HepG2 (cell line): Measurements from ENCODE around the gene IGFN1. TPM values are rescaled to one million over a fixed set of nuclear protein-coding genes. Genes with fewer than 3 reads are reported as not detected.

ENCODE experiments used
- ATAC-seq: fragments of 200-7000 bp; cut with Tn5 transposase; 3 replicates; pipeline ENCODE4 v1.9.1; 2020; ENCODE audit warnings: mild to moderate bottlenecking, moderate library complexity
- BruUV-seq: library from RNA; stranded (reverse); fragments of 400-500 nt; replicated peaks from 2 replicates; lab custom pipeline; 2021; lab: Mats Ljungman, UMichigan
- CTCF ChIA-PET: fragments of 300-600 bp; formaldehyde crosslinking; extraction: SDS; loops from one replicate; lab custom pipeline; 2021; ENCODE audit warnings: low total read pairs, inconsistent platforms, low intra/inter-chr PET ratio; lab: Yijun Ruan, JAX
- POLR2A ChIA-PET: fragments of 350-600 bp; sonication (Branson Sonifier 250); formaldehyde crosslinking; loops from one replicate; lab custom pipeline; 2020; ENCODE audit warnings: antibody characterized with exemption, inconsistent platforms; lab: Yijun Ruan, JAX
- DNase-seq: peaks from one replicate; pipeline ENCODE4 v3.0.0-alpha.2; 2015; ENCODE audit warnings: low spot score
- FAIRE-seq: peaks from 3 replicates; lab custom pipeline; 2011; peaks lifted over from hg19 to GRCh38; lab: Jason Lieb, UNC
- H2AFZ ChIP-seq: one replicate; pipeline ENCODE4 v1.6.1; 2011; ENCODE audit warnings: low read length, inconsistent platforms
- H3K27ac ChIP-seq: fragments of 300-600 bp; 3 replicates; pipeline ENCODE4 v1.8.0; 2011; ENCODE audit warnings: mixed run types, mild to moderate bottlenecking, mixed read lengths, low read length, inconsistent platforms; ENCODE audit not compliant: insufficient read depth; ENCODE audit errors: extremely low read length
- H3K27me3 ChIP-seq, 2 experiments: fragments of 200-600 bp in 1 of 2; 2 replicates in 1 of 2; 3 replicates in 1 of 2; pipeline versions ENCODE4 v1.6.0 to v1.8.0; 2011; ENCODE audit warnings: low read length in 2 of 2, mild to moderate bottlenecking in 2 of 2, moderate library complexity in 2 of 2, inconsistent platforms in 1 of 2; ENCODE audit not compliant: insufficient read depth in 2 of 2, control insufficient read depth in 1 of 2
- H3K36me3 ChIP-seq, 2 experiments: fragments of 200-600 bp in 1 of 2; replicated peaks in 1 of 2; 2 replicates in 1 of 2; 3 replicates in 1 of 2; pipeline versions ENCODE4 v1.5.1 to v1.8.0; 2011; ENCODE audit warnings: low read length in 2 of 2, inconsistent platforms in 1 of 2; ENCODE audit not compliant: insufficient read depth in 2 of 2, control insufficient read depth in 1 of 2
- H3K4me1 ChIP-seq: 2 replicates; pipeline ENCODE4 v1.5.1; 2012; ENCODE audit warnings: low read length, inconsistent platforms; ENCODE audit not compliant: insufficient read depth
- H3K4me2 ChIP-seq: 2 replicates; pipeline ENCODE4 v1.6.0; 2011; ENCODE audit warnings: low read depth, low read length, inconsistent platforms
- H3K4me3 ChIP-seq, 3 experiments: fragments of 200-600 bp in 1 of 3; sonication (generic), shearing (Covaris generic) in 1 of 3; replicated peaks in 1 of 3; 2 replicates each; pipeline ENCODE4 v1.5.1; 2011 to 2016; ENCODE audit warnings: low read length in 3 of 3, inconsistent platforms in 2 of 3, low read depth in 2 of 3, mild to moderate bottlenecking in 2 of 3, control low read depth in 1 of 3, mixed read lengths in 1 of 3; ENCODE audit not compliant: insufficient read depth in 1 of 3
- H3K79me2 ChIP-seq: one replicate; pipeline ENCODE4 v1.6.1; 2011; ENCODE audit warnings: low read length, inconsistent platforms; ENCODE audit not compliant: insufficient read depth
- H3K9ac ChIP-seq: 2 replicates; pipeline ENCODE4 v1.6.0; 2011; ENCODE audit warnings: mild to moderate bottlenecking, low read depth, low read length, inconsistent platforms; ENCODE audit not compliant: insufficient read depth
- H3K9me3 ChIP-seq: 2 replicates; pipeline ENCODE4 v1.5.1; 2012; ENCODE audit warnings: mild to moderate bottlenecking, low read length
- H4K20me1 ChIP-seq: 2 replicates; pipeline ENCODE4 v1.6.0; 2011; ENCODE audit warnings: inconsistent platforms, mild to moderate bottlenecking, low read length, moderate library complexity; ENCODE audit not compliant: insufficient read depth
- AKNA ChIP-seq: sonication (generic); formaldehyde crosslinking; IDR thresholded peaks from 2 replicates; pipeline ENCODE4 v1.4.0; 2020; ENCODE audit warnings: missing genetic modification reagents, borderline replicate concordance
- CREB3 ChIP-seq: sonication (generic); formaldehyde crosslinking; IDR thresholded peaks from 2 replicates; pipeline ENCODE4 v1.5.0; 2020; ENCODE audit warnings: missing genetic modification reagents
- ZNF569 ChIP-seq: sonication (generic); formaldehyde crosslinking; IDR thresholded peaks from 2 replicates; pipeline ENCODE4 v1.5.0; 2020; ENCODE audit warnings: mild to moderate bottlenecking, missing genetic modification reagents, moderate library complexity, borderline replicate concordance
- ZNF782 ChIP-seq: sonication (generic); formaldehyde crosslinking; IDR thresholded peaks from 2 replicates; pipeline ENCODE4 v1.4.0; 2020; ENCODE audit warnings: missing genetic modification reagents, mild to moderate bottlenecking, borderline replicate concordance
- WGBS: methylation state at CpG from one replicate; pipeline ENCODE4 v1.1.6; 2017; ENCODE audit warnings: low lambda C conversion rate; 5-methylcytosine and 5-hydroxymethylcytosine counted together
- in situ Hi-C: cut with HindIII; loops from 2 replicates; pipeline ENCODE4 v1.10.0; 2017; ENCODE audit warnings: low pct_unique_long_range_greater_than_20kb; ENCODE audit not compliant: extremely low pct_ligation_motif_present
- intact Hi-C: fragments of 100-400 bp; cut with micrococcal nuclease; formaldehyde crosslinking; loops from one replicate; pipeline ENCODE4 v1.10.0; 2022; ENCODE audit not compliant: unreplicated experiment
- polyA plus RNA-seq, 8 experiments: library from polyadenylated mRNA; depleted of rRNA in 3 of 8; stranded (reverse) in 7 of 8; unstranded in 1 of 8; fragments of >200 nt; fragmentation: Illumina TruSeq in 4 of 8; extraction: Trizol in 4 of 8; gene quantifications; 2 replicates each; pipeline versions ENCODE4 v1.2.1 to v1.2.3, GENCODE V29; 2011 to 2016; ENCODE audit warnings: low read depth in 4 of 8, missing spikeins in 1 of 8, mixed read lengths in 1 of 8; ENCODE audit not compliant: insufficient read depth in 1 of 8
- total RNA-seq, 5 experiments: library from RNA; depleted of rRNA; stranded (reverse); fragments of >200 nt; fragmentation: Illumina TruSeq; extraction: Trizol; gene quantifications; 2 replicates each; pipeline ENCODE4 v1.2.3, GENCODE V29; 2016; ENCODE audit warnings: low read depth in 1 of 5
- TF ChIP-seq, protein P1 (sequence below): sonication (generic); formaldehyde crosslinking; IDR thresholded peaks from 2 replicates; pipeline ENCODE4 v1.9.0; 2021; ENCODE audit warnings: mild to moderate bottlenecking, missing genetic modification reagents

Gene IGFN1
- total and polyA plus RNA-seq, 2 of the 13 experiments (the other 11 are each of a cell fraction or from before 2014, with no cell fraction given): 0.04 to 0.05 TPM

GRCh38 chr1:201153474-201154388 is 36.9 kb upstream of the IGFN1 start (continued):
- no peak for TF ChIP-seq AKNA (CRISPR knock-in tag)

GRCh38 chr1:201154389-201155165 is 36.0 kb upstream of the IGFN1 start, which contains the start of gene TMEM9:
Gene TMEM9, minus strand, starts transcription at chr1:201154474. Its CDS starts 551 bp downstream, at chr1:201153923.
- Histone ChIP-seq H3K36me3 (peaks cover 2 to 23% of the 10 kb centered on the region in 2 experiments; a peak in 3 of 5 replicates), H3K4me3 (peak within 1 kb of the TSS; percentile 77 to 95 (median 85)), H2AFZ (peak within 1 kb of the TSS; percentile 65), H3K27ac (peak within 1 kb of the TSS; percentile 42), H4K20me1 (no peaks in the 10 kb centered on the region), H3K9ac (peak within 1 kb of the TSS; percentile 67), H3K27me3 (no peaks in the 10 kb centered on the region; a peak in 1 of 5 replicates), H3K9me3 (no peaks in the 10 kb centered on the region), H3K4me1 (peaks cover 19% of the 10 kb centered on the region), H3K4me2 (peak within 1 kb of the TSS; percentile 94), H3K79me2 (peaks cover 10% of the 10 kb centered on the region)
- CTCF ChIA-PET: no interaction called here
- 18% methylated on average over 13 of the region's 31 CpGs for WGBS
- DNase-seq: peak; percentile 87
- in situ Hi-C loops (no loop called here), intact Hi-C loops (loop anchor here (1.0 kb wide), 2 partner anchors 16 to 31 kb away; no protein-coding TSS in a partner anchor)
- peak; percentile 93 for FAIRE-seq
- POLR2A ChIA-PET: interaction anchor here (0.9 to 3.9 kb wide), 6 partner anchors 9 to 246 kb away, joined by 3 to 30 read pairs (median 5); no protein-coding TSS in a partner anchor
- ATAC-seq: peak; percentile 93
- no TSS peak for BruUV-seq
- TF ChIP-seq CREB3 (CRISPR knock-in tag): no peak
- TF ChIP-seq ZNF569 (CRISPR knock-in tag): no peak
- TF ChIP-seq, protein P1, sequence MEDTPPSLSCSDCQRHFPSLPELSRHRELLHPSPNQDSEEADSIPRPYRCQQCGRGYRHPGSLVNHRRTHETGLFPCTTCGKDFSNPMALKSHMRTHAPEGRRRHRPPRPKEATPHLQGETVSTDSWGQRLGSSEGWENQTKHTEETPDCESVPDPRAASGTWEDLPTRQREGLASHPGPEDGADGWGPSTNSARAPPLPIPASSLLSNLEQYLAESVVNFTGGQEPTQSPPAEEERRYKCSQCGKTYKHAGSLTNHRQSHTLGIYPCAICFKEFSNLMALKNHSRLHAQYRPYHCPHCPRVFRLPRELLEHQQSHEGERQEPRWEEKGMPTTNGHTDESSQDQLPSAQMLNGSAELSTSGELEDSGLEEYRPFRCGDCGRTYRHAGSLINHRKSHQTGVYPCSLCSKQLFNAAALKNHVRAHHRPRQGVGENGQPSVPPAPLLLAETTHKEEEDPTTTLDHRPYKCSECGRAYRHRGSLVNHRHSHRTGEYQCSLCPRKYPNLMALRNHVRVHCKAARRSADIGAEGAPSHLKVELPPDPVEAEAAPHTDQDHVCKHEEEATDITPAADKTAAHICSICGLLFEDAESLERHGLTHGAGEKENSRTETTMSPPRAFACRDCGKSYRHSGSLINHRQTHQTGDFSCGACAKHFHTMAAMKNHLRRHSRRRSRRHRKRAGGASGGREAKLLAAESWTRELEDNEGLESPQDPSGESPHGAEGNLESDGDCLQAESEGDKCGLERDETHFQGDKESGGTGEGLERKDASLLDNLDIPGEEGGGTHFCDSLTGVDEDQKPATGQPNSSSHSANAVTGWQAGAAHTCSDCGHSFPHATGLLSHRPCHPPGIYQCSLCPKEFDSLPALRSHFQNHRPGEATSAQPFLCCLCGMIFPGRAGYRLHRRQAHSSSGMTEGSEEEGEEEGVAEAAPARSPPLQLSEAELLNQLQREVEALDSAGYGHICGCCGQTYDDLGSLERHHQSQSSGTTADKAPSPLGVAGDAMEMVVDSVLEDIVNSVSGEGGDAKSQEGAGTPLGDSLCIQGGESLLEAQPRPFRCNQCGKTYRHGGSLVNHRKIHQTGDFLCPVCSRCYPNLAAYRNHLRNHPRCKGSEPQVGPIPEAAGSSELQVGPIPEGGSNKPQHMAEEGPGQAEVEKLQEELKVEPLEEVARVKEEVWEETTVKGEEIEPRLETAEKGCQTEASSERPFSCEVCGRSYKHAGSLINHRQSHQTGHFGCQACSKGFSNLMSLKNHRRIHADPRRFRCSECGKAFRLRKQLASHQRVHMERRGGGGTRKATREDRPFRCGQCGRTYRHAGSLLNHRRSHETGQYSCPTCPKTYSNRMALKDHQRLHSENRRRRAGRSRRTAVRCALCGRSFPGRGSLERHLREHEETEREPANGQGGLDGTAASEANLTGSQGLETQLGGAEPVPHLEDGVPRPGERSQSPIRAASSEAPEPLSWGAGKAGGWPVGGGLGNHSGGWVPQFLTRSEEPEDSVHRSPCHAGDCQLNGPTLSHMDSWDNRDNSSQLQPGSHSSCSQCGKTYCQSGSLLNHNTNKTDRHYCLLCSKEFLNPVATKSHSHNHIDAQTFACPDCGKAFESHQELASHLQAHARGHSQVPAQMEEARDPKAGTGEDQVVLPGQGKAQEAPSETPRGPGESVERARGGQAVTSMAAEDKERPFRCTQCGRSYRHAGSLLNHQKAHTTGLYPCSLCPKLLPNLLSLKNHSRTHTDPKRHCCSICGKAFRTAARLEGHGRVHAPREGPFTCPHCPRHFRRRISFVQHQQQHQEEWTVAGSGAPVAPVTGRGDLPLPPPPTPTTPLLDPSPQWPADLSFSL (CRISPR knock-in tag): no peak
- no peak for TF ChIP-seq ZNF782 (CRISPR knock-in tag)
